HG03439 (cell line): ENCODE results near the gene IL23A.
"Not testable (repeated sequence)": the region's sequence is repeated elsewhere in the genome, so short reads cannot be mapped to it uniquely, and the experiment has no call there.

Experiments used
- ATAC-seq: cut with Tn5 transposase; IDR thresholded peaks from one replicate; pipeline ENCODE4 v1.9.1; 2021; ENCODE audit warnings: mild to moderate bottlenecking, moderate library complexity; ENCODE audit not compliant: unreplicated experiment

IL23A gene

GRCh38 chr12:56324206-56324605 is 14.5 kb upstream of the IL23A start:
- no peak for ATAC-seq

GRCh38 chr12:56326126-56326525 is 12.6 kb upstream of the IL23A start:
- no peak for ATAC-seq

- ATAC-seq, result no peak
Measured at GRCh38 chr12:56326533-56326932, 12.2 kb upstream of the IL23A start.

- no peak for ATAC-seq
Measured at GRCh38 chr12:56330936-56331490, 7.7 kb upstream of the IL23A start.

GRCh38 chr12:56332512-56333196 is 6.0 kb upstream of the IL23A start:
- no peak for ATAC-seq

GRCh38 chr12:56333197-56333678 is 5.4 kb upstream of the IL23A start:
- ATAC-seq, result peak; percentile 2

- peak; percentile 94 for ATAC-seq
Measured at GRCh38 chr12:56333679-56334489, 4.8 kb upstream of the IL23A start, which contains the start of gene PAN2. Gene PAN2, minus strand, starts transcription at chr12:56334000. Its CDS starts 906 bp downstream, at chr12:56333094.

- ATAC-seq, result no peak
Measured at GRCh38 chr12:56334490-56334793, 4.2 kb upstream of the IL23A start.

GRCh38 chr12:56335527-56335926 is 3.2 kb upstream of the IL23A start:
- ATAC-seq, result not testable (repeated sequence)

- ATAC-seq, result no peak
Measured at GRCh38 chr12:56336361-56337167, 2.1 kb upstream of the IL23A start.

- no peak for ATAC-seq
Measured at GRCh38 chr12:56337753-56338251, 882 bp upstream of the IL23A start.

- ATAC-seq, result no peak
Measured at GRCh38 chr12:56339158-56339422, 406 bp downstream of the IL23A start.

- no peak for ATAC-seq
Measured at GRCh38 chr12:56341616-56342015, 2.9 kb downstream of the IL23A start.

GRCh38 chr12:56342290-56342689 is 3.6 kb downstream of the IL23A start:
- ATAC-seq, result not testable (repeated sequence)

- no peak for ATAC-seq
Measured at GRCh38 chr12:56346675-56347074, 8.0 kb downstream of the IL23A start.

GRCh38 chr12:56347255-56347654 is 8.6 kb downstream of the IL23A start:
- ATAC-seq, result not testable (repeated sequence)

GRCh38 chr12:56348776-56349175 is 10.1 kb downstream of the IL23A start:
- no peak for ATAC-seq

- ATAC-seq, result no peak
Measured at GRCh38 chr12:56350662-56351061, 12.0 kb downstream of the IL23A start.

- ATAC-seq, result no peak
Measured at GRCh38 chr12:56351325-56351724, 12.6 kb downstream of the IL23A start.

- ATAC-seq, result no peak
Measured at GRCh38 chr12:56358836-56359532, 20.3 kb downstream of the IL23A start.
